Activated T-cell treated with anti-CD3 and anti-CD28 coated beads for 24 hours (primary cell): Measurements from ENCODE around the gene TMEM170A.
A peak's percentile ranks its signal among the peaks of the same experiment; 100 is the strongest.
"Not testable (repeated sequence)": the region's sequence is repeated elsewhere in the genome, so short reads cannot be mapped to it uniquely, and the experiment has no call there.

Experiments
- DNase-seq: peaks from one replicate; pipeline ENCODE4 v3.0.0-alpha.2; 2020; ENCODE audit warnings: low read depth

TMEM170A gene

GRCh38 chr16:75464122-75464918 is at the start of gene TMEM170A:
TMEM170A (minus strand) TSS chr16:75464689; CDS start chr16:75464600, 89 bp downstream.
- DNase-seq: peak; percentile 99

- DNase-seq: no peak
Observed at GRCh38 chr16:75506574-75506973, 42.1 kb upstream of the TMEM170A start.

GRCh38 chr16:75506107-75506506 is 41.6 kb upstream of the TMEM170A start:
- no peak for DNase-seq

- no peak for DNase-seq
Observed at GRCh38 chr16:75503801-75504200, 39.3 kb upstream of the TMEM170A start.

- DNase-seq: no peak
Observed at GRCh38 chr16:75502916-75503605, 38.6 kb upstream of the TMEM170A start.

- not testable (repeated sequence) for DNase-seq
Observed at GRCh38 chr16:75501820-75502219, 37.3 kb upstream of the TMEM170A start.

- DNase-seq: no peak
Observed at GRCh38 chr16:75501359-75501758, 36.9 kb upstream of the TMEM170A start.

- not testable (repeated sequence) for DNase-seq
Observed at GRCh38 chr16:75498605-75499322, 34.3 kb upstream of the TMEM170A start.

- no peak for DNase-seq
Observed at GRCh38 chr16:75497558-75497957, 33.1 kb upstream of the TMEM170A start.

GRCh38 chr16:75495076-75495674 is 30.7 kb upstream of the TMEM170A start, which contains the start of gene CHST6:
CHST6 (minus strand) TSS chr16:75495441; CDS start chr16:75479828, 15,613 bp downstream.
- DNase-seq: peak; percentile 1

GRCh38 chr16:75494661-75495075 is 30.2 kb upstream of the TMEM170A start:
- no peak for DNase-seq

GRCh38 chr16:75494184-75494583 is 29.7 kb upstream of the TMEM170A start:
- DNase-seq: no peak

GRCh38 chr16:75491876-75492275 is 27.4 kb upstream of the TMEM170A start:
- no peak for DNase-seq

- DNase-seq: no peak
Observed at GRCh38 chr16:75488322-75488721, 23.8 kb upstream of the TMEM170A start.

- DNase-seq: no peak
Observed at GRCh38 chr16:75486676-75487313, 22.3 kb upstream of the TMEM170A start.

- DNase-seq: no peak
Observed at GRCh38 chr16:75486014-75486675, 21.7 kb upstream of the TMEM170A start.

- no peak for DNase-seq
Observed at GRCh38 chr16:75485230-75486013, 20.9 kb upstream of the TMEM170A start.

- DNase-seq: no peak
Observed at GRCh38 chr16:75483222-75483621, 18.7 kb upstream of the TMEM170A start.

GRCh38 chr16:75482434-75483205 is 18.1 kb upstream of the TMEM170A start:
- DNase-seq: no peak
